Right lobe of liver (tissue), 6 donors: Measurements from ENCODE around the gene COX7A2L. TPM values are rescaled to one million over a fixed set of nuclear protein-coding genes. Genes with fewer than 3 reads are reported as not detected.
"Not testable (repeated sequence)": the region's sequence is repeated elsewhere in the genome, so short reads cannot be mapped to it uniquely, and the experiment has no call there.

Source experiments
- ATAC-seq, 4 donors: fragments of 200-7000 bp; cut with Tn5 transposase; one replicate each; pipeline ENCODE4 v1.9.1; 2020; ENCODE audit warnings: mild to moderate bottlenecking in 4 of 4, moderate library complexity in 4 of 4
- DNase-seq, 3 donors: peaks; one replicate each; pipeline ENCODE4 v3.0.0-alpha.2; 2020
- H3K27ac ChIP-seq, 3 donors: fragments of 200-600 bp; one replicate each; pipeline ENCODE4 v1.8.0; 2022
- H3K27me3 ChIP-seq, 2 donors: fragments of 200-600 bp; one replicate each; pipeline ENCODE4 v1.8.0; 2022
- H3K36me3 ChIP-seq, 4 donors: fragments of 200-600 bp; sonication (generic) in 1 of 4; one replicate each; pipeline versions ENCODE4 v1.5.1 to v1.8.0; 2017 to 2022; ENCODE audit warnings: control low read depth in 1 of 4
- H3K4me1 ChIP-seq, 4 donors: fragments of 200-600 bp; sonication (generic) in 1 of 4; one replicate each; pipeline versions ENCODE4 v1.5.1 to v1.8.0; 2017 to 2022; ENCODE audit warnings: control low read depth in 1 of 4
- H3K4me3 ChIP-seq, 3 donors: fragments of 200-600 bp; one replicate each; pipeline ENCODE4 v1.8.0; 2022
- H3K9me3 ChIP-seq, 4 donors: fragments of 200-600 bp; sonication (generic) in 1 of 4; one replicate each; pipeline versions ENCODE4 v1.5.1 to v1.8.0; 2017 to 2022; ENCODE audit warnings: control low read depth in 1 of 4
- POLR2A ChIP-seq: fragments of 450-650 bp; IDR thresholded peaks from one replicate; pipeline ENCODE4 v1.6.1; 2017; ENCODE audit warnings: antibody characterized with exemption, mild to moderate bottlenecking
- WGBS: methylation state at CpG from one replicate; pipeline ENCODE4 v1.1.6; 2018; ENCODE audit warnings: low coverage, low lambda C conversion rate; ENCODE audit not compliant: insufficient coverage; ENCODE audit errors: missing lambda C conversion rate; 5-methylcytosine and 5-hydroxymethylcytosine counted together
- intact Hi-C, 2 donors: fragments of 100-400 bp; cut with DNase I; formaldehyde crosslinking; loops; one replicate each; pipeline versions ENCODE4 v1.11.2 to v1.14.1; 2022
- total RNA-seq, 6 experiments: library from RNA; depleted of rRNA in 2 of 6; stranded (reverse); fragments of >200 nt in 2 of 6; fragmentation: NEBNext Ultra II Directional in 3 of 6; extraction: Animal tissue kit (Norgen Biotek cat#: 25700) in 3 of 6; gene quantifications; one replicate each; pipeline versions ENCODE4 v1.1.0 to v1.2.4, GENCODE V29; 2016 to 2023
- TF ChIP-seq, protein P1 (sequence below), 4 donors: fragments of 200-600 bp in 3 of 4; fragments of 450-650 bp in 1 of 4; IDR thresholded peaks; one replicate each; pipeline versions ENCODE4 v1.5.1 to v1.8.0; 2016 to 2022; ENCODE audit warnings: antibody characterized with exemption in 4 of 4, mild to moderate bottlenecking in 2 of 4
- donor health status: DM: no; HTN: yes; CAD: no.
- donor health status: DM: no; HTN: no; CAD: no.
- donor health status: DM: no; HTN: no; CAD: no.
- donor health status: DM: no; HTN: yes; CAD: no.
- donor health status: DM: no; HTN: yes; CAD: no.

COX7A2L gene
- total RNA-seq, 6 experiments from 2014 or later = 37.5 to 97.0 (median 57.6) TPM

DNA sequence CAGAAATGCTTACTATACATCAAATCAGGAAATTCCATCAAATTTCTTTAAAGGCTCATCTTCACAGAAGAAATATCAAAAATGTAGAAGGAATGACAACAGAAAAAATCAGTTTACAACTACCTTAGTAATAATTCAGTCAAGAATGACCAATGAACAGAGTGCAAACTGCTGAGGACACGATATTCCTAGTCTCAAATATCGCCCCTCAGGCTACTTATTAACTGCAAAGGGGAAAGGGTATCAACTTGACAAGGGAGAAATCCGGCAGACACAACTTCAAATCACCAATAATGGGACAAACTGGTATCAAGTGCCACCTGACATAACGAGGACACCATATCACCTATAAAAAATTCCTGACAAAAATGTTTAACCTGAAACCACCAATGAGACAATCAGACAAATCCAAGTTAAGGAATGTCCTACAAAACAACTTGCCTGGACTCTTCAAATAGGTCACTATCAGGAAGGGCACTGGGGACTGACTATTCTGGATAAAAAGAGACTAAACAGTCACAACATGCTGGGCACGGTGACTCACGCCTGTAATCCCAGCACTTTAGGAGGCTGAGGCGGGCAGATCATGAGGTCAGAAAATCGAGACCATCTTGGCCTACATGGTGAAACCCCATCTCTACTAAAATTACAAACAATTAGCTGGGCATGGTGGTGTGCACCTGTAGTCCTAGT is 12.8 kb downstream of the COX7A2L start:
- peak overlapping the region in 2 of 3 donors; percentile 37 to 85 for H3K27ac ChIP-seq
- peaks cover 0 to 59% (median 17%) of the 10 kb centered on the region in 4 donors for H3K4me1 ChIP-seq
- WGBS = 40% methylated on average over 8 of the region's 8 CpGs
- H3K27me3 ChIP-seq = no peaks in the 10 kb centered on the region
- no peaks in the 10 kb centered on the region for H3K9me3 ChIP-seq
- ATAC-seq (peak in 3 of 4 donors; percentile 6 to 61 (median 52)), DNase-seq (no peak)
- TF ChIP-seq POLR2A = no peak
- TF ChIP-seq, protein P1, sequence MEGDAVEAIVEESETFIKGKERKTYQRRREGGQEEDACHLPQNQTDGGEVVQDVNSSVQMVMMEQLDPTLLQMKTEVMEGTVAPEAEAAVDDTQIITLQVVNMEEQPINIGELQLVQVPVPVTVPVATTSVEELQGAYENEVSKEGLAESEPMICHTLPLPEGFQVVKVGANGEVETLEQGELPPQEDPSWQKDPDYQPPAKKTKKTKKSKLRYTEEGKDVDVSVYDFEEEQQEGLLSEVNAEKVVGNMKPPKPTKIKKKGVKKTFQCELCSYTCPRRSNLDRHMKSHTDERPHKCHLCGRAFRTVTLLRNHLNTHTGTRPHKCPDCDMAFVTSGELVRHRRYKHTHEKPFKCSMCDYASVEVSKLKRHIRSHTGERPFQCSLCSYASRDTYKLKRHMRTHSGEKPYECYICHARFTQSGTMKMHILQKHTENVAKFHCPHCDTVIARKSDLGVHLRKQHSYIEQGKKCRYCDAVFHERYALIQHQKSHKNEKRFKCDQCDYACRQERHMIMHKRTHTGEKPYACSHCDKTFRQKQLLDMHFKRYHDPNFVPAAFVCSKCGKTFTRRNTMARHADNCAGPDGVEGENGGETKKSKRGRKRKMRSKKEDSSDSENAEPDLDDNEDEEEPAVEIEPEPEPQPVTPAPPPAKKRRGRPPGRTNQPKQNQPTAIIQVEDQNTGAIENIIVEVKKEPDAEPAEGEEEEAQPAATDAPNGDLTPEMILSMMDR (IDR thresholded peaks at IDR 0.05) = no peak
- intact Hi-C loops = no loop called here
- no peak overlapping the region for H3K4me3 ChIP-seq
- H3K36me3 ChIP-seq = peaks cover 0 to 9% (median 0%) of the 10 kb centered on the region in 4 donors

DNA sequence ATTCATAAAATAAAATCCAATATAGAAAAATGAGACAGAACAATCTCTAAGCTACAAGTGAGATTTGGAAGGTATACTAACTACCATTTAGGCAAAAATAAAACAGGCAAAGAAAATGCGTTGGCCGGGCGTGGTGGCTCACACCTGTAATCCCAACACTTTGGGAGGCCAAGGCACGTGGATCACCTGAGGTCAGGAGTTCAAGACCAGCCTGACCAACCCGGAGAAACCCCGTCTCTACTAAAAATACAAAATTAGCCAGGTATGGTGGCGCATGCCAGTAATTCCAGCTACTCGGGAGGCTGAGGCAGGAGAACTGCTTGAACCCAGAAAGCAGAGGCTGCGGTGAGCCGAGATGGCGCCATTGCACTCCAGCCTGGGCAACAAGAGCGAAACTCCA is 13.5 kb downstream of the COX7A2L start:
- H3K36me3 ChIP-seq, intact Hi-C loops, ATAC-seq, H3K9me3 ChIP-seq, H3K4me3 ChIP-seq, H3K27me3 ChIP-seq, DNase-seq: not testable (repeated sequence)
- 89% methylated on average over 10 of the region's 12 CpGs for WGBS
- peaks cover 0 to 67% (median 18%) of the 10 kb centered on the region in 4 donors for H3K4me1 ChIP-seq
- H3K27ac ChIP-seq = peak overlapping the region; percentile 18 to 85 (median 39)

DNA sequence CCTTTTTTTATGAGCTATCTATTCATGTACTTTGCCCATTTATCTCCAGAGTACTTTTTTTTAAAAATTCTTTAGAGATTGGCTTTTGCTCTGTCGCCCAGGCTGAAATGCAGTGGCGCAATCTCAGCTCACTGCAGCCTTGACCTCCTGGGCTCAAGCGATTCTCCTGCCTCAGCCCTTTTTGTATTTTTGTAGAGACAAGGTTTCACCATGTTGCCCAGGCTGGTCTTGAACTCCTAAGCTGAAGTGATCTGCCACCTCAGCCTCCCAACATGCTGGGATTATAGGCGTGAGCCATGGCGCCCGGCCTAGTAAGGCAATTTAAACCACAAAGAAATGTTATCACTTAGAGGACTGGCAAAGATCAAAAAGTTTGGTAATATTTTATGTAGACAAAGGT is 14.2 kb downstream of the COX7A2L start:
- H3K9me3 ChIP-seq, intact Hi-C loops, H3K4me3 ChIP-seq, H3K27me3 ChIP-seq, H3K36me3 ChIP-seq: not testable (repeated sequence)
- ATAC-seq = peak; percentile 59 to 74 (median 68)
- Histone ChIP-seq H3K4me1 (peaks cover 0 to 68% (median 19%) of the 10 kb centered on the region in 4 donors), H3K27ac (peak overlapping the region; percentile 18 to 85 (median 39))
- peak; percentile 49 to 77 (median 77) for DNase-seq
- WGBS = 38% methylated on average over 6 of the region's 6 CpGs

DNA sequence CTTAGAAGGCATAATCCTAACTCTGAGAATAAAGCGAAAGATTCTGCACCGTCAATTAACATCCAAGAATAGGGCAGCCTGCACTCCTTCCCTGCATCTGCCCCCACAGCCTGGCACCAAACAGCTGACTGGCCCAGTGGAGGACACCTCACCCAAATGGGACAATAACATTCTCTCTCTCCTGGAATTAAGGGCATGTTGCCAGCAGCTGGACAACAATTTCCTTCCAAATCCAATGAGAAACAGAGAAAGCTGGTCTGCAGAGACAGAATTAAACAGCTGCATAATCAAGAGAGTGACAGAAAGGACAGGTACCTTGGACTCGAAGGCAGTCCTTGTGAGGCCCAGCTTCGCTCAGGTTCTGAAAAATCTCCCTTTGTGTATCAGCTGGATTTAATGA is 15.0 kb downstream of the COX7A2L start:
- H3K27ac ChIP-seq = peak overlapping the region in 2 of 3 donors; percentile 18 to 85

DNA sequence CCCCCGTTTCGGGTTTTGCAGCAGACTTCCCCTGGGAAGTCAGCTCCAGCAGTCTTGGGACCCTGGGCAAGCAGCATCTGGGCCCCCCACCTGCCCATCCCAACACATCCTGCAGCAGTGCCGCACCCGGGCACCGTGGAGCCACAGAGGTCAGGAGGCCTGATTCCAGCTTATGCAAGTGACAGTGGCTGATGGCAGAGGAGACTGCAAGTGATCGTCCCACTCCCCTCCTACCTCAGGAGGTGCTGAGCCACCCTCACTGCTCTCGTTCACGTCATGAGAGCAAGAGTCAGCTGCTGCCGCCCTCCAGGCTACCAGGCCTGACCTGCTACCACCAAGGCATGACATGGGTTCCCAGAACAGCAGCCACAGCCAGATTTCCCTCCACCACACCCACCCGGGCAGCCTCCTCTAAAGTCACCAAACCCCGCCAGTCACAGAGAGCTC is 18.2 kb downstream of the COX7A2L start:
- peaks cover 0 to 4% (median 0%) of the 10 kb centered on the region in 4 donors for H3K36me3 ChIP-seq
- WGBS = 80% methylated on average over 1 of the region's 11 CpGs
- peaks cover 0 to 38% (median 11%) of the 10 kb centered on the region in 4 donors for H3K4me1 ChIP-seq
- ATAC-seq (peak; percentile 6 to 12 (median 9)), DNase-seq (no peak)
- no peak overlapping the region for H3K4me3 ChIP-seq
- no peaks in the 10 kb centered on the region for H3K9me3 ChIP-seq
- TF ChIP-seq, protein P1 (IDR thresholded peaks at IDR 0.05) = no peak
- no peak for TF ChIP-seq POLR2A
- H3K27me3 ChIP-seq = no peaks in the 10 kb centered on the region
- intact Hi-C loops = no loop called here
- H3K27ac ChIP-seq = peak overlapping the region in 2 of 3 donors; percentile 51 to 63

More for the DNA sequence above, 15.0 kb downstream of the COX7A2L start:
- TF ChIP-seq, protein P1 (IDR thresholded peaks at IDR 0.05) = no peak
- no peak for TF ChIP-seq POLR2A
- intact Hi-C loops = no loop called here
- peak; percentile 44 to 69 (median 63) for DNase-seq
- peak; percentile 37 to 64 (median 48) for ATAC-seq
- WGBS = 47% methylated on average over 4 of the region's 4 CpGs
- Histone ChIP-seq H3K4me3 (peak overlapping the region in 1 of 3 donors; percentile 0), H3K4me1 (peaks cover 0 to 59% (median 15%) of the 10 kb centered on the region in 4 donors), H3K9me3 (no peaks in the 10 kb centered on the region), H3K27me3 (no peaks in the 10 kb centered on the region), H3K36me3 (peaks cover 0 to 9% (median 0%) of the 10 kb centered on the region in 4 donors)
